ENCODE results near the gene PRUNE2. TPM values are rescaled to one million over a fixed set of nuclear protein-coding genes. Genes with fewer than 3 reads are reported as not detected.

Gene PRUNE2
- total RNA-seq, 1 experiment from 2014 or later: 0.59 TPM

- TF ChIP-seq REST (IDR thresholded peaks at IDR 0.05; ENCODE audit: low read depth) (no peak), EGR1 (IDR thresholded peaks at IDR 0.05; ENCODE audit: low read depth) (no peak), FOSL1 (IDR thresholded peaks at IDR 0.05; ENCODE audit: low read depth) (no peak), SP1 (IDR thresholded peaks at IDR 0.05; ENCODE audit: low read depth) (no peak), SIN3A (IDR thresholded peaks at IDR 0.05; ENCODE audit: low read depth) (no peak), EZH2phosphoT487 (IDR thresholded peaks at IDR 0.05; ENCODE audit: borderline replicate concordance) (no peak), ZNF274 (IDR thresholded peaks at IDR 0.05; ENCODE audit: low read depth, low read length) (no peak), CEBPB (IDR thresholded peaks at IDR 0.05; ENCODE audit: low read depth) (no peak), RAD21 (IDR thresholded peaks at IDR 0.05; ENCODE audit: low read depth) (no peak), EZH2 (IDR thresholded peaks at IDR 0.05) (no peak), SRF (IDR thresholded peaks at IDR 0.05; ENCODE audit: low read depth) (no peak), JUND (IDR thresholded peaks at IDR 0.05) (no peak)
Measured at GRCh38 chr9:76605321-76605900, 300.5 kb downstream of the PRUNE2 start (continued).

- ChIA-PET POLR2A (no interaction called here), CTCF (no interaction called here), RAD21 (ENCODE audit: low non-redundant PET in 1 of 2, low total read pairs in 2 of 2, uncharacterized antibody in 2 of 2, unreplicated experiment in 2 of 2) (no interaction called here)
- H3K9me3 ChIP-seq (ENCODE audit: control insufficient read depth in 1 of 2, insufficient read depth in 1 of 2, low read depth in 1 of 2, low read length in 2 of 2): no peaks in the 10 kb centered on the region
- no peak overlapping the region for H3K4me3 ChIP-seq (replicated peaks in 1 of 2; ENCODE audit: low read depth in 1 of 2, low read length in 2 of 2)
- no peak for DNase-seq (ENCODE audit: low read depth, low spot score)
- H4K20me1 ChIP-seq (ENCODE audit: insufficient read depth): no peaks in the 10 kb centered on the region
- no TSS peak for BruUV-seq (replicated peaks)
- no peak overlapping the region for H3K27ac ChIP-seq (ENCODE audit: low read depth, low read length)
- no peaks in the 10 kb centered on the region for H3K4me1 ChIP-seq (ENCODE audit: control insufficient read depth in 1 of 2, insufficient read depth in 2 of 2, low read length in 2 of 2)
- H3K4me2 ChIP-seq (ENCODE audit: low read length): no peak overlapping the region
- intact Hi-C loops (cut with micrococcal nuclease): no loop called here
- peaks cover 8% of the 10 kb centered on the region; the same call in 1 of the 2 replicates for H3K27me3 ChIP-seq (ENCODE audit: insufficient read depth, low read length)
- no peak for TF ChIP-seq ATF3 (IDR thresholded peaks at IDR 0.05)
- TF ChIP-seq ZNF274 (IDR thresholded peaks at IDR 0.05; ENCODE audit: low read depth, low read length): no peak
- TF ChIP-seq ZBTB33 (IDR thresholded peaks at IDR 0.05; ENCODE audit: extremely low read depth, insufficient replicate concordance, low read length): no peak
- TF ChIP-seq SRF (IDR thresholded peaks at IDR 0.05; ENCODE audit: low read depth): no peak
- TF ChIP-seq EGR1 (IDR thresholded peaks at IDR 0.05; ENCODE audit: low read depth): no peak
- TF ChIP-seq SIN3A (IDR thresholded peaks at IDR 0.05; ENCODE audit: low read depth): no peak
- TF ChIP-seq JUND (IDR thresholded peaks at IDR 0.05): no peak
- TF ChIP-seq EZH2 (IDR thresholded peaks at IDR 0.05): no peak
- no peaks in the 10 kb centered on the region for H3K9me2 ChIP-seq (ENCODE audit: insufficient read depth)
- no peak overlapping the region for H3K9ac ChIP-seq (ENCODE audit: low read length)
- no peak for ATAC-seq
- no peaks in the 10 kb centered on the region for H3K36me3 ChIP-seq (ENCODE audit: control insufficient read depth in 1 of 2, insufficient read depth in 2 of 2, low read length in 2 of 2)
- no peak overlapping the region for H2AFZ ChIP-seq (ENCODE audit: low read depth, low read length, poor library complexity, severe bottlenecking)
- no peaks in the 10 kb centered on the region for H3K79me2 ChIP-seq (ENCODE audit: insufficient read depth, low read length)
Measured at GRCh38 chr9:76603931-76604570, 301.9 kb downstream of the PRUNE2 start.

All from HCT116 (cell line).